ENCODE measurements around the gene NKX1-1.
"Not testable (repeated sequence)": the region's sequence is repeated elsewhere in the genome, so short reads cannot be mapped to it uniquely, and the experiment has no call there.

Gene NKX1-1

DNA sequence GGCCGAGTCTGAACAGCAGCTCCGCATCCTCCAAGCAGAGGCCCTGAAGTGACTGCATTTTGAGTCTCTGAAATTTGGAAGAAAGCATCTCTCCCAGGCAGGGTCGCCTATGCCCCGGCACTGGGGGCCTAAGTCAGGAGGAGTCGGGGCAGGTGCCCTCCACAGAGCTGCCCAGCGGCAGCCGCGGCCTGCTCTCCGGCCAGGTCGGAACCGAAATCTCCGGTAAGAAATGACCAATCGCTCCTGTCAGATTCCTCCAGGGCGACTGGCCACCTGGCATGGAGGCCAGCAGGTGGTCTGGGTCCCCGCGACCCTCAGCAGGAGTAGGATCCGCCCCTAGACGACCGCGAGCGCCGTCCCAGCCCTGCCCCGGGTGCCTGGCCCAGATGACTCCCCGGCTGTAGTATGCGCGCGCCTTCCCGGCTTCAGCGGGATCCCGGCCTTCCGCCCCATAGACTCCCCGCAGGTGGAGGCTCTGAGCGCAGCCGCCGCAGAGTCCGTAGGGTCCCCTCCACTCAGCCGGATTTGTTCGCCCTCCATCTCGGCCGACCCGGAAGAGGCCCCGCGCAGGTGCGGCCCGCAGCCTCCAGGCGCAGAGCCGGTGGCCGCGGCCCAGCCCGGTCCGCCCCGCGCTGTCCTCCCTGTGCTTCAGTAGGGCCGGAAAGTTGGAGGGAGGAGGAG lies 1.5 kb downstream of the NKX1-1 start:
- no peak for DNase-seq (ENCODE audit: low read depth)

- no peak for DNase-seq (ENCODE audit: low read depth)
Measured at GRCh38 chr4:1403591-1404572, 2.4 kb downstream of the NKX1-1 start.

- no peak for DNase-seq (ENCODE audit: low read depth)
Measured at GRCh38 chr4:1403177-1403583, 3.1 kb downstream of the NKX1-1 start.

- no peak for DNase-seq (ENCODE audit: low read depth)
Measured at GRCh38 chr4:1402516-1403091, 3.6 kb downstream of the NKX1-1 start.

DNA sequence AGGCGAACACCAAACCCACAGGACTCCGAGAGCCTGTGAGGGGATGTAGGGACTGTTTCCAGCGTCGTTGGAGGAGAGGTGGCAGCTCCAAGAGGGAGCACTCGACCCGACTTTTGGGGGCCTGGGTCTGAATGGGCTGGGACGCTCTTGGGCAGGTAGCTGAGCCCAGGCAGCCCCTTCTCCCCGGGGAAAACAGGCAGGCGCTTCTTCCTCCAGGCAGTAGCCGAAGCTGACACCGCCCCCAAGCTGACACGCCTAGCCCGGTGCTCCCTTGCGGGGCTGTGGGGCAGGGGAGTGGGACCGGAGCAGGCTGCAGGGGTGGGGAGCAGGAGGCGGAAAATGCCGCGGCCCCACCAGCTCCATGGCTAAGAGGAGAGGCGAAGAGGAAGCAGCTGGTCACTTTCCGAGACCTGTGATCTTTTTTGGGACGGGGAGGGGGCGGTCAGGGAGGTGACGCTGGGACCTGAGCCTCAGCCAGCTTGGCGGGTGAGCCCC lies 4.2 kb downstream of the NKX1-1 start:
- no peak for DNase-seq (ENCODE audit: low read depth)

DNA sequence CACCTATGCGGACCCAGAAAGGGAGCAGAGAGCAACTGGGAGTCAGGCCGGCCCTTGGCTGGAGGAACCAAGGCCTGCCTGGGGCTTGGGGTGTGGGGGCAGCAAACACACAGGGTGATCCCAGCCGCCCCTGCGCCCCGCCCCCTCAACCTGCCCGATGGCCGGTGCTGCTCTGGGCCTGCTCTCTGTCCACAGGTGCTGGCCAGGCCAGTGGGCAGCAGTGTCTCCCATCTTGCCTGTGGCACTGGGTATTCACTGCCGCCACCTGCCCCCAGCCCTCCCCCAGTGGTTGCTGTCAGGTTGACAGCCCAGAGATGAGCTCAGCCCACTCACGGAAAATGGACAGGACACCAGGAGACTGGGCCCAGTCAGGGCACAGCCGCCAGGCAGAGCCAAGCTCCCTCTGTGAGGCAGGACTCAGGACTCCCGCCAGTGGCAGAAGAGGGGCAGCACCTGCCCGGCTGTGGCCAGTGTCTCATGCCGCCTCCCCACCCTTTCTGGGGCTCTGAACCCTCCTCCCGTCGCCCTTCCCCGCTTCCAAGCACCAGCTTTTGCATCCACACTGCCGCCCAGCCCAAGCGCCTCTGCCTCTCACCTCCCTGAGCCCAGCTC lies 4.7 kb downstream of the NKX1-1 start:
- no peak for DNase-seq (ENCODE audit: low read depth)

DNA sequence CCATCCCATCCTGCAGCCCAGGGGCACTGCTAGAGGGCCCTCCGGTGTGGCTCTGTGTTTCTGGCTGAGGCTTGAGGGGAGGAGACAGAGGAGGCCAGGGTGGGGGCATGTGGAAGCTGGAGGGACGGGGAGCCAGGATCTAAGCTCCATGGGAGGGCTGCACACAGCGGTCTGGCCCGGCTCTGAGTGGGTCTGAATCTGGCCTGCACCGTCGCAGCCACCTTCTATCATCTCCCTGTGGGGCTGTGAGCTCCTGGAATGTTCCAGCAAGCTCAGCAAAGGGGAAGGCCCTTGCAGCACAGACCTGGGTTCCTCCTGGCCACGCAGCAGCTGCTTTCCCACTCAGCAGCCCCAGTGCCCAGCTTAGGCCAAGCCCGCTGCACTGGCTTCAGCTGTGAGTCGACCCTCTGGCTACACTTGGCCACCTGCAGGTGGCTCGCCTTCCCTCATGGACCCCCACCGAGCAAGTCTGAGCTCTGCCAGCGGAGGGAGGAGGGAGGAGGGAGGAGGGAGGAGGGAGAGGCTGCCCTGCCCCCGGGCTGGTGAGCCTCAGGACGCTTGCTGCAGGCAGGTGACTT lies 5.3 kb downstream of the NKX1-1 start:
- DNase-seq (ENCODE audit: low read depth) = no peak

- no peak for DNase-seq (ENCODE audit: low read depth)
Measured at GRCh38 chr4:1400191-1400805, 5.9 kb downstream of the NKX1-1 start.

DNA sequence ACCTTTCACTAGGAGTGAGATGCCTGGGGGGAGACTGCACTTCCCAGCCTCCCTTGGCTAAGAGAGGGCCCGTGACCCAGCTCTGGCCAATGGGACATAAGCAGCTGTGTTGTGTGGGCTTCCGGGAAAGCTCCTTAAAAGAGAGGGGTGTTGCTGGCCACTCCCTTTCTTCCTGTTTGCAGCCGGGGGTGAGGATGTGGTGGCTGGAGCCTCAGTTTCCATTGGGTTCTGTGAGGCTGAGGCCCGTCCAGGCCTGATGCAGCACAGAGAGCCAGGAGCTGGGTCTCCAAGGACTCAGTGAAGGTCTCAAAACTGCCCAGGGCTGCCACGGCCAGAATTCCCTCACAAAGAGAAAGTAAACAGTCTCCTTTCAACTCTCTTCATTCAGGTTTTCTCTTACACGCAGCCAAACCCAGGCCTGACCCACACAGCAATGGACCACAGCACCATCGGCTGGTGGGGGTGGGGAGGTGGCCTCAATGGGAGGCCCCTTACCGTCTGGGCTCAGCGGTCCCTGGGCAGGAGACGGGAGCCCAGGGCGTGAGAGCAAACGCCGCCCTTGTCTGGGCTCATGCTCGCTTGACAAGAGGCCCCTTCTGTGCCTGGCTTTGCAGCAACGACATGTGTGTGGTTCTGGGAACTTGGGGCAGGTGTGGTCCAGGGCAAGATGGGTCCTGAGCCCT lies 6.6 kb downstream of the NKX1-1 start:
- DNase-seq (ENCODE audit: low read depth) = no peak

- DNase-seq (ENCODE audit: low read depth) = no peak
Measured at GRCh38 chr4:1398681-1399507, 7.3 kb downstream of the NKX1-1 start.

DNA sequence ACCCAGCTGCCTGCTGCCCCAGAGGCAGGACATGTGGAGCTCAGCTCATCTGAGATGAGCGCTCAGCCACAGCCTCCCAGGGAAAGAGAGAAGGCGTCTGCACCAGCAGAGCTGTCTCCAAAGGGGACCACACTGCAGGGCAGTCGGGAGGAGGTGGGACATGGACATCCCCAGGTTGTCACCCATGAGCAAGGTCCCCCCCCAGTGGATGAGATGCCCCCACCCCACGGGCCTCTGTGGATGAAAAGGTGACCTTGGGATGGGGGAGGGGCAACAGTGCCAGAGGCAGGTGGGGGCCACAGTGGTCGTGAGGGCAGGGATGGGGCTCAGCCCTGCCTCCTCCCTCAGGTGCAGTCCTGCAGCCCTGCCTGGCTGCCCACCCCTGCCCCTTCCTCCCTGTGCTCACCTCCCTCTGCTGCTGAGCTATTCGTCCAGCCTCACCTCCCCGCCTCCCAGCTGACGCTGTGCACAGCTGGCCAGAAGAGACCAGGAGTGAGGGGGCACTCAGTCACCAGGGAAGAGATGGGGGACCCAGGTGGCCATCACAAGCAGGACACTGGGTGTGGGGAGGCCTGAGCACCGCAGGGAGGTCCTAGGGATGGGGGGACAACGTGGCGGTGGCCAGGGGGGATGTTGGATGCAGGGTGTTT lies 9.3 kb downstream of the NKX1-1 start:
- no peak for DNase-seq (ENCODE audit: low read depth)

DNA sequence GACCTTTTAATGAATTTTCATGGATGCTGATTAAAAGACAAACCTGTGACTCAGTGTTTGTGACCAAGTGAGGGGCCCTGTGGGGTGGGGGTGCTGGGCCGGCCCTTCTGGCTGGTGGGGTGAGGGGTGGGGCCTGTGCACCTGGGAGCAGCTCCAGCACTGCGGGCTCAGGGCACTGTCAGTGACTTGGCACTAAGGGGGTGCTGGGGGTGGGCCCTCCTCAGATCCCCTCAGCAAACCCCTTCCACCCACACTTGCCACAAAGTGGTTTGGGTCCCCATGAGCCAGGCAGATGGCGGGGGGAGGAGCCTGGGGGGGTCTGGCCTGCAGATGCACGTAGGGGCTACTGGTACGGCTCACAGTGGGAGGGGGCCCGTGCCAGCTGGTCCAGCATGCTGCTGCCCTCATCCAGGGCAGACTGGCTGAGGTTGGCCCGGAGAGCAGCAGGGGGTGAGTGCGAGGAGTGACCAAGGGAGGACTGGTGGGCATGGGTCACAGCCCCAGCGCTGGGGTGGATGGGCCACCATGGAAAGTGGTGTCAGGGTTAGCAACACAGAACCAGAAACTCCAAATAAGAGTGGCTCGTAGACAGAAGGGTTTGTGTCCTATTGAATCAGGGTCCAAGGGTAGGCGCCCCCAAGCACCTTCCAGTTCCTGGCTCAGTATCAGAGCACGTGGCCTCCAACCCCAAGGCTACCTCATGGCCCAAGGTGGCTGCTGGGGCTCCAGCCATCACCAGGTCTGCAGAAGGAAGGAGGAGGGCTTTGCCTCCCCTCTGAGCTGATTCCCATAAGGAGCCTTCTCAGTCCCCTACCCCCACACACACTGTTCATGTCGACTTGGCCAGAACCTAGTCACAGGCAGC lies 10.1 kb downstream of the NKX1-1 start:
- no peak for DNase-seq (ENCODE audit: low read depth)

DNA sequence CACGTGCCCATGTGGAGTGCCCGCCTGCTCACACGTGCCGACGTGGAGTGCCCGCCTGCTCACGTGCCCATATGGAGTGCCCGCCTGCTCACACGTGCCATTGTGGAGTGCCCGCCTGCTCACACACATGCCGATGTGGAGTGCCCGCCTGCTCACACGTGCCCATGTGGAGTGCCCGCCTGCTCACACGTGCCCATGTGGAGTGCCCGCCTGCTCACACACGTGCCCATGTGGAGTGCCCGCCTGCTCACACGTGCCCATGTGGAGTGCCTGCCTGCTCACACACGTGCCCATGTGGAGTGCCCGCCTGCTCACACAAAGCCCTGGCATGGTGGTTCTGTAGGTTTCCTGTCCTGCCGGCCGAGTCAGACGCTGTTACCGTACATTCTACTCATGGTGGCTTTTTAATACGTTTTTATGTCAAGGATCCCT lies 10.8 kb downstream of the NKX1-1 start:
- DNase-seq (ENCODE audit: low read depth) = not testable (repeated sequence)

GRCh38 chr4:1394554-1395388 lies 11.5 kb downstream of the NKX1-1 start:
- DNase-seq (ENCODE audit: low read depth) = not testable (repeated sequence)

- no peak for DNase-seq (ENCODE audit: low read depth)
Measured at GRCh38 chr4:1393866-1394265, 12.4 kb downstream of the NKX1-1 start.

DNA sequence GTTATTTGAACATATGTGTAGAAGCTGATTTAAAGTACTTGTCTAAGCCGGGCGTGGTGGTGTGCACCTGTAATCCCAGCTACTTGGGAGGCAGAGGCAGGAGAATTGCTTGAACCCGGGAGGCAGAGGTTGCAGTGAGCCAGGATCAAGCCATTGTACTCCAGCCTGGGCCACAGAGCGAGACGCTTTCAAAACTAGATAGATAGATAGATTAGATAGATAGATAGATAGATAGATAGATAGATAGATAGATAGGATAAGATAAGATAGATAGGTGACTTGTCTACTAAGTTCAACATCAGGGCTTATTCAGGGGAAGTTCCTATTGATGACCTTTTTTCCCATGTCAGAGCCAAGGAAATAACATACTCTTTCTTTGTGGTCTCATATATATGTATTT lies 12.9 kb downstream of the NKX1-1 start:
- DNase-seq (ENCODE audit: low read depth) = not testable (repeated sequence)

Measured in GM04504 (cell line).